ENCODE data around the gene EPHA8.

DNA sequence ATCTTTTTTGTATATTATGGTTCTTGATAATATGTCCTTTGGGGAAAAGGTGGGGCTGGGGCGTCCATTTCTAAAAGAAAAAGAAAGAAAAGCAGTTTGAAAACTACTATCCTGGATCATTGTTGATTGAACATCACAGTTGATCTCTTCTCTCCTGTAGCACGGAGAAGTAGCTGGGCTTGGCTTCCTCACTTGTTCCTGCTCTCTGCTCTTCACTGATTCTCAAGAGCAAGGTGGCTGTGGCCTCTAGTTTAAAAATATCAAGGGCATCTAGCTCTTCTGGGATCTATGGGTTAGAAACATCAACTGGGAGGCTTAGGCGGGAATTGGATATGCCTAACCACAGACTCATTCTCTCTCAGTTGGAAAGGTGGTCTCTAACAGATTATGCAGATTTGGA lies 38.1 kb upstream of the EPHA8 start:
- TF ChIP-seq, protein P1, sequence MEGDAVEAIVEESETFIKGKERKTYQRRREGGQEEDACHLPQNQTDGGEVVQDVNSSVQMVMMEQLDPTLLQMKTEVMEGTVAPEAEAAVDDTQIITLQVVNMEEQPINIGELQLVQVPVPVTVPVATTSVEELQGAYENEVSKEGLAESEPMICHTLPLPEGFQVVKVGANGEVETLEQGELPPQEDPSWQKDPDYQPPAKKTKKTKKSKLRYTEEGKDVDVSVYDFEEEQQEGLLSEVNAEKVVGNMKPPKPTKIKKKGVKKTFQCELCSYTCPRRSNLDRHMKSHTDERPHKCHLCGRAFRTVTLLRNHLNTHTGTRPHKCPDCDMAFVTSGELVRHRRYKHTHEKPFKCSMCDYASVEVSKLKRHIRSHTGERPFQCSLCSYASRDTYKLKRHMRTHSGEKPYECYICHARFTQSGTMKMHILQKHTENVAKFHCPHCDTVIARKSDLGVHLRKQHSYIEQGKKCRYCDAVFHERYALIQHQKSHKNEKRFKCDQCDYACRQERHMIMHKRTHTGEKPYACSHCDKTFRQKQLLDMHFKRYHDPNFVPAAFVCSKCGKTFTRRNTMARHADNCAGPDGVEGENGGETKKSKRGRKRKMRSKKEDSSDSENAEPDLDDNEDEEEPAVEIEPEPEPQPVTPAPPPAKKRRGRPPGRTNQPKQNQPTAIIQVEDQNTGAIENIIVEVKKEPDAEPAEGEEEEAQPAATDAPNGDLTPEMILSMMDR (conservative IDR thresholded peaks at IDR 0.05), result no peak
- no peak for TF ChIP-seq ZFX (IDR thresholded peaks at IDR 0.05)

Data from C4-2B (cell line).